NCI-H526 treated with DMSO at 0.1 percent for 48 hours (cell line): ENCODE measurements around the gene COL4A5.
"Not testable (repeated sequence)": the region's sequence is repeated elsewhere in the genome, so short reads cannot be mapped to it uniquely, and the experiment has no call there.

Experiments
- DNase-seq: peaks from one replicate; lab custom pipeline; 2025; lab: John Stamatoyannopoulos, UW

Gene COL4A5

DNA sequence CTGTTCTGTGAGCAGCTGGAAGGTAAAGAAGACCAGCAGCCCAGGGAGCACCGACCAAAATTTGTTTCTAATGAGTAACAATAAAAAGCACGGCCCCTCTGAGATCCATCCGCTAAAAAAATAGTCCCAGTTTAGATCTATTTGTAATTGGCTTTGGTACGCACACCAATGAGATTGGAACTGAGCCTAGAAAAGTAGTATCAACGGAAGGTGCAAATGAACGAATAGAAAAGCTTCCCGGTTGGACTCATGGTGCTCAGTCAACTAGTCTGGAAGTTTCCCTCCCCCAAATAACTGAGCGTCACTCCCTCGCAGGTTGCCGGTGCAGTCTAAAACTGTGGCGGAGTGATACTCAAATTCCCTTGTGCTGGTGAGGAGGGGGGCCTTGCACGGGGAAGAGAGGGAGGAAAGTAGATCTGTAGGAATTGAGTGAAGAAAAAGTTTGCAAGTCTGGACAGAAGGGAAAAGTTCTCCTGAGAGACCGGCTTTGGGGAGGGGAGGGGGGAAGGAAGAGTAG lies at the start of gene COL4A5:
Gene COL4A5, plus strand, starts transcription at position 413 of the 517 bp plus-strand sequence. CDS start 288 bp downstream, outside the sequence.
- DNase-seq: peak; percentile 5

DNA sequence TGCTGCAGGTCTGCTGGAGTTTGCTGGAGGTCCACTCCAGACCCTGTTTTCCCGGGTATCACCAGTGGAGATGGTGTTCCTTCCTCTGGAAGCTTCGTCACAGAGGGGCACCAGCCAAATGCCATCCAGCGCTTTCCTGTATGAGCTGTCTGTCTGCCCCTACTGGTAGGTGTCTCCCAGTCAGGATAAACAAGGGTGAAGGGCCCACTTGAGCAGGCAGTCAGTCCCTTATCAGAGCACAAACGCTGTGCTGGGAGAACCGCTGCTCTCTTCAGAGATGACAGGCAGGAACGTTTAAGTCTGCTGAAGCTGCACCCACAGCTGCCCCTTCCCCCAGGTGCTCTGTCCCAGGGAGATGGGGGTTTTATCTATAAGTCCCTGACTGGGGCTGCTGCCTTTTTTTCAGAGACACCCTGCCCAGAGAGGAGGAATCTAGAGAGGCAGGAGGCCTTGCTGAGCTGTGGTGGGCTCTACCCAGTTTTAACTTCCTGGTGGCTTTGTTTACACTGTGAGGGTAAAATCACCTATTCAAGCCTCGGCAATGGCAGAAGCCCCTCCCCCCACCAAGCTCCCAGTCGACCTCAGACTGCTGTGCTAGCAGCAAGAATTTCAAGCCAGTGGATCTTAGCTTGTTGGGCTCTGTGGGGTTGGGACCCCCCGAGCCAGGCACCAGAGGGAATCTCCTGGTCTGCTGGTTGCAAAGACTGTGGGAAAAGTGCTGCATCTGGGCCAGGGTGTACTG lies 48.5 kb upstream of the COL4A5 start:
- not testable (repeated sequence) for DNase-seq

- no peak for DNase-seq
These were observed 43.3 kb upstream of the COL4A5 start for GRCh38 chrX:108396188-108396891.

- no peak for DNase-seq
These were observed 42.7 kb upstream of the COL4A5 start for GRCh38 chrX:108396986-108397385.

- DNase-seq: no peak
These were observed 41.8 kb upstream of the COL4A5 start for GRCh38 chrX:108397627-108398391.

GRCh38 chrX:108399418-108400165 lies 40.0 kb upstream of the COL4A5 start:
- no peak for DNase-seq

- DNase-seq: no peak
These were observed 26.9 kb upstream of the COL4A5 start for GRCh38 chrX:108412783-108413182.

DNA sequence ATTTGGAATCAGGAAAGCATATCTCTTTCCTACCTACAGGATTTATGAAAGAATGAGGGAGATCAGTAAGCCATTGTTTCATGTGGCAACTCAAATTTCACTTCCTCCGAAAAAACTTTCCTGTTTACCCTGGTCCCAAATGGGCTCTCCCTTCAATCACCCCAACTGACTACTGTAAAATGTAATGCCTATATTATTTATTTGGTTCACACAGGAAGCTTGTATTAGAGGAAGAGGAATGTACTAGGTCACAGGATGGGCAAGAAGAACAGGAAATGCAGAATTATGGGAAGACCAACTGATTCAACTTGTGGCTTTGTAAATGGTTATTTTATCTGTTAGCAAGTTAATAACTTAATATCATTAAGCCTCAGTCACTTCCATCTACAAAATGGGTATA lies 24.5 kb upstream of the COL4A5 start:
- DNase-seq: no peak

DNA sequence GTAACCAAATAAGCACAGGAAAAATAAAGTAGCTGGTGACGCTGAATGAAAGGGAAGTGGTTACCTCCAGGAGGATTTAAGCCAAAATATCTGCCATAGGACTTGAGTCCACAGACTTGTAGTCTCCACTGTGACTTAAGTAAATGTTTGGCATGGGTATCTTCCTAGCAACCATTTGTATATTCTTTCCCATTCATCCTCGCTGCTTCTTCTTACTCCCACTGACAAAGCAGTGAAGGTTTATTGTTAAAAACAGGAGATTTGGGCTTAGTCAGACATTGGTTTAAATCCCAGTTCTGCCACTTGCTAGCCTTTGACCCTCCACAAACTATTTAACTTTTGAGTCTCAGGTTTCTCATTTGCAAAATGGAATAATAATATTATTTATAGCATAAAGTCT lies 23.7 kb upstream of the COL4A5 start:
- no peak for DNase-seq

- DNase-seq: no peak
These were observed 22.4 kb upstream of the COL4A5 start for GRCh38 chrX:108417257-108417656.

GRCh38 chrX:108419401-108419800 lies 20.2 kb upstream of the COL4A5 start:
- no peak for DNase-seq

DNA sequence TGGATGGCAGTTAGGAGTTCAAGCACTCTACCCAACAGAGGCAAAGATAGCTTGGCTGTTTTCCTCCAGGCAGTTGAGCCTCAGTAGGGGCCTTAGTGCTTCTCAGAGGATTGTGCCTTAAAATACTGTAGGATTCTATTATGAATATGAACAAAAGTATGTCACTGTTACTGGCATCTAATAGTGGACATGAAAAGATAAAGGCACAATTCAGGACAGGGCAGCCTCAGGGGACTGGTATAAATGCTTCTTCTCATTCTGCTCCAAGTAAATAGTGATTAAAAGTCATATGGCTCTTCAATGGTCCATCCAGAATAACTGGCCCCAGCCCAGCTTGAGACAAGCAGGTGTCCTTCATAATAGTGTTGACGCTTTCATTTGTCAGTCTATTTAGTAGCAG lies 19.2 kb upstream of the COL4A5 start:
- DNase-seq: no peak

DNA sequence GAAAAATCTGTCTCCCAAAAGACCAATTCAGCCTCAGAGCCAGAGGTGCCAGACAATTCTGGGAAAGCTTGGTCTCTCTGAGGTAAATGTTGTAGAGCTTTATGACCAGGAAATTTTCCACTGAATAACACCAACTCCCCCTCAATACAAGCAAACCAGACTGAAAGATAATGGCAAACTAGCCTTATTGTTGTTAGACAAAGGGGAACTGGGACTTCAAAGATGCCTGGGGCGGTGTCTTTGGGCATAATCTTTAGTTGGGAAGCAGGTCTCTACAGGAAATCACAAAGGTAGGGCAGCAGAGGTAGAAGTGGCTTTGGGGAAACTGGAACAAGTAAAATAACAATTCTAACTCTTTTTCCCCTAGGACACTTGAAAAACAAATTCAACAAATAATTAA lies 13.4 kb upstream of the COL4A5 start:
- DNase-seq: no peak

DNA sequence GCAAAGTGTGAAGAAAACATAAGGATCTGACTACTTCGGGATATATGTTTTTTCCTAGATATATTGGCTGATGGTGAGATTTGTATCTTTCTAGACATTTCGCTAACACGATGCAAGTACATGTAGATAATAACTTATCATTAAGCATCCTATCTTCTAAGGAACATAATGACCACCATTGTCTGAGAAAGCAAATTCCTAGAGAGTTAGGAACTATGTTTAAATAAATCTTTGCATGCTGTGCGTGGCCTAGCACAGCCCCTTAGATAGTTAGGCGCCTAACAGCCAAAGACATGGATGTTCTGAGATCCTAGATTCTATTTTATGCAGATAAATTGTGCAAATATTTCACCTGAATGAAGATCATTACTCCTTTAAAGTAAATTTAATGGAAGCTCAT lies 4.4 kb upstream of the COL4A5 start:
- no peak for DNase-seq

- DNase-seq: no peak
These were observed 2.1 kb upstream of the COL4A5 start for GRCh38 chrX:108437349-108438109.

DNA sequence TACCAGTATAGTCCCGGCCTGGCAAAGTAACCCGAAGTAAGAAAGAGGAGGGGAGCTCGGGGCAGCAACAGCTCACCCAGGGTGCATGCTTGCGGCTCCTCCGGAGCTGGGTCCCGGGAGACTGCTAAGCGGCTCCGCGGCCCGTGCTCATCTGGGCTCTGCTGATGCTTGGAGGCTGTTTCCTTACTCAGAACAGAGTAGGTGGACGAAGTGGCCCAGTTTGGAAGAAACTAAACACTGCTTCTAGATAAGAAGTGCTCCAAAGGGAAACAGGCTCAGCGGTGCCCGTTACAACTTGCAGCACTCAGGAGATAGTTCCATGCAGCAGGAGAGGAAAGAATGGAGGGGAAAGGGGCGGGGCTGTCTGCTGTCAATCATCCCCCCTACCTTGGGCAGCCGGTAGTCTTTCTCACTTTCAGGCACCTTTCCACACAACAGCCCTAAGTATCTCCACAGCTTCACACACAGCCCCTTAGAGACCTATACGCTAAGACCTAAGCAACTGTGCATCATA lies 1.5 kb upstream of the COL4A5 start, which contains the start of gene COL4A6:
Gene COL4A6, minus strand, starts transcription at position 313 of the 514 bp plus-strand sequence. Its CDS starts 226 bp downstream, at position 87.
- DNase-seq: no peak

DNA sequence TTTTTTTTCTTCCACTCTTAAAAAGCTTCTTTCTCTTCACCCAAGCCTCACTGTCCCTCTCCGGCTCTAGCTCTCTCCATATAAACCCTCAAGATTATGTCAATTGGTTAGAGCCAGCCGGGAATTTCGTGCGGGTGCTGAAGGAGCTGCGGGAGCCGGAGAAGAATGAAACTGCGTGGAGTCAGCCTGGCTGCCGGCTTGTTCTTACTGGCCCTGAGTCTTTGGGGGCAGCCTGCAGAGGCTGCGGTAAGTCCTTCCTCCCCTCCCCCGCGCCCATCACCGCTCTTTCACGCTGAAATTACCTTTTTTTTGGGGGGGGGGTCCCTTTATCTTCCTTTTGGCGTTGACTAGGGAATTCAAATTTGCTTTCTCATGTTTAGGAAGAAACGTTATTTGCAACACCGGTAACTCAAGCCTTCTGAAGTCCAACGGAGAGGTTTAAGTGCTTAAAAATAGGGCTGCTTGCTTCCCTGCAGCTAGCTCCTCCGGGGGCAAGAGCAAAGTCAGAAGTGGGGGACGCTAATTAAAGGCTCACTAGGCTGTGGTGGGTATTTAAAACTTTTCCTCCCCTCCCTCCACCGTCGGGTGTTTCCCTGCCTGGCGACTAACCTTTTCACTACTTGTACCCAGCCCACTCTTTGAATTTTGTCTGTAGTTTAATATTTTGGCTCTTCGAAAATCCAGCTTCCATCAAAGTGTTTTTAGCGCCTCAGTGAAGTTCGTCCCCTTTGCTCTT lies 491 bp downstream of the COL4A5 start:
- no peak for DNase-seq

DNA sequence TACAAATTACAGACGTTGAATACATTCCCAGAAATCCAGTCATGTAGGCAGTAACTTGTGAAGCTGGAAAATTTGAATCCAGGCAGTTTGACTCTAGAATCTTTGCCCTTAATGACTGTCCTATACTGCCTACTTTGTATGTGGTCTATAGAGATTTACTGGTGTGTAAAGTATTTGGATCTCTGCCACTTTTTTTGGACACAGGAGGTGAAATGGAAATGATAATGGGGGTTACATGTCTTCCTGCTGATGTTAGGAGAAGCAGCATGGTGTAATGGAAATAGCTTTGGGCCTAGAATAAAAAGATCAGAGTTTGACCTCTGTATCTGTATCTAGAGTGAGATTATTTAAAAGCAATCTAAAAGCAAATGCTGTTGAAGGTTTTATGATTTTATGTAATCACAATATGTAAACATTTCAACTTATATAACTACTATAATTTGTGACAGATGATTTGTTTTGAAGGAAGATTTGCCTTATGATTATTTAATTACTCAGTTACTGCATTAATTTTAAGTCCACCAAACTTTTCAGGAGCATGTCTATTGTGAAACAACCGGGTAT lies 3.3 kb downstream of the COL4A5 start:
- DNase-seq: peak; percentile 3

- DNase-seq: no peak
These were observed 7.7 kb downstream of the COL4A5 start for GRCh38 chrX:108447303-108447702.

DNA sequence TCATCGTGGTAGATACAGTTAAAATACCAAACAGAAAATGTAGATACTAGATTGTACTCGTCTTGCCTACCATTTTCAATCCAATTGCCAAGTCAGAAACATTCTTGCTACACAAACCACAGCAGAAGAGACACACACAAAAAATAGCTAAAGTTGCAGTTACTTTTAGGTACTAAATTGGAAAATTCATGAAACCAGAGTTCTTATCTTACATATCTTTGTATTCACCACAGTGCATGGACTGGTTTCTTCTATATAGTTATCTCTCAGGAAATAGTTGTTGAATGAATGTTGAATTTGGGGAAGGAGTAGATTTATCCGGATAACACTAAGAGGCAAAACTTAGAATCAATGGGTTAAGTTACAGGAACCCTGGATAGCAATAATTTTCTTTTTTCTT lies 14.2 kb downstream of the COL4A5 start:
- DNase-seq: no peak
